ENCODE results near the gene SYT1.

SYT1 gene

DNA sequence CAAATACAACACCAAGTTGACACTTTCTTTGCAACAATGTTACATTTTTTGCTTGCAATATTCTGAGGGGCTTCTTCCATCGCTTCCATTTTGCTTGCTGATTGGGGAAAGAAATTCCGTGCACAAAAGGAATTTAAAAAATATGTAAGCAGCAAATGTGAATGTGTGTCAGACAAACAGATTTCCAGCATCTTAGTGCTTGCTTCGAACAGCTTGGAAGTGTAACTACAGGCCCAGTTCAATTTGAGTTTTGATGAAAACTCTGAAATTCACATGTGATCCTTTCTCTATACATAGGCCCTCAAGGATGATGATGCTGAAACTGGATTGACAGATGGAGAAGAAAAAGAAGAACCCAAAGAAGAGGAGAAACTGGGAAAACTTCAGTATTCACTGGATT, 427.1 kb downstream of the SYT1 start:
- H3K4me3 ChIP-seq (ENCODE audit: low read length), result no peak overlapping the region
- DNase-seq (ENCODE audit: low read depth), result no peak
- TF ChIP-seq, protein P1, sequence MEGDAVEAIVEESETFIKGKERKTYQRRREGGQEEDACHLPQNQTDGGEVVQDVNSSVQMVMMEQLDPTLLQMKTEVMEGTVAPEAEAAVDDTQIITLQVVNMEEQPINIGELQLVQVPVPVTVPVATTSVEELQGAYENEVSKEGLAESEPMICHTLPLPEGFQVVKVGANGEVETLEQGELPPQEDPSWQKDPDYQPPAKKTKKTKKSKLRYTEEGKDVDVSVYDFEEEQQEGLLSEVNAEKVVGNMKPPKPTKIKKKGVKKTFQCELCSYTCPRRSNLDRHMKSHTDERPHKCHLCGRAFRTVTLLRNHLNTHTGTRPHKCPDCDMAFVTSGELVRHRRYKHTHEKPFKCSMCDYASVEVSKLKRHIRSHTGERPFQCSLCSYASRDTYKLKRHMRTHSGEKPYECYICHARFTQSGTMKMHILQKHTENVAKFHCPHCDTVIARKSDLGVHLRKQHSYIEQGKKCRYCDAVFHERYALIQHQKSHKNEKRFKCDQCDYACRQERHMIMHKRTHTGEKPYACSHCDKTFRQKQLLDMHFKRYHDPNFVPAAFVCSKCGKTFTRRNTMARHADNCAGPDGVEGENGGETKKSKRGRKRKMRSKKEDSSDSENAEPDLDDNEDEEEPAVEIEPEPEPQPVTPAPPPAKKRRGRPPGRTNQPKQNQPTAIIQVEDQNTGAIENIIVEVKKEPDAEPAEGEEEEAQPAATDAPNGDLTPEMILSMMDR (IDR thresholded peaks at IDR 0.05; ENCODE audit: insufficient read depth, low read depth, low read length, missing control alignments), result no peak

DNA sequence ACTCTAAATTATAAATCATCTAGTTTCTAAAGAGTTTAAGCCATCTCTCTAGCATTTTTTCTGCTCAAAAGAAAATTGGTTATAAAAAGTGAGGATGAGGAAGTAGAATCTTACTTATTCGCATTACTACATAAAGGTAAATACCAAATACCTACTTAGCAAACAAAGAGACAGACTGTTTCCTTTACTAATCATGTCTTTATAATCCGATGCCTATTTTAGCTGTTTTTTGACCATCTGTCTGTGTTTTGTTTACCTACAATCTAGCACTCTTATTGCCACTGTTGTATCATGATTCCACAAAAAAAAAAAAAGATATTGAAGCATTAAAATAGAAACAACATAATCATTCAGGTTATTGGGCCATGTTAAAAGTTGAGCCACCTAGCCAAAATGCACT, 430.0 kb downstream of the SYT1 start:
- TF ChIP-seq, protein P1 (IDR thresholded peaks at IDR 0.05; ENCODE audit: insufficient read depth, low read depth, low read length, missing control alignments), result no peak
- DNase-seq (ENCODE audit: low read depth), result no peak

DNA sequence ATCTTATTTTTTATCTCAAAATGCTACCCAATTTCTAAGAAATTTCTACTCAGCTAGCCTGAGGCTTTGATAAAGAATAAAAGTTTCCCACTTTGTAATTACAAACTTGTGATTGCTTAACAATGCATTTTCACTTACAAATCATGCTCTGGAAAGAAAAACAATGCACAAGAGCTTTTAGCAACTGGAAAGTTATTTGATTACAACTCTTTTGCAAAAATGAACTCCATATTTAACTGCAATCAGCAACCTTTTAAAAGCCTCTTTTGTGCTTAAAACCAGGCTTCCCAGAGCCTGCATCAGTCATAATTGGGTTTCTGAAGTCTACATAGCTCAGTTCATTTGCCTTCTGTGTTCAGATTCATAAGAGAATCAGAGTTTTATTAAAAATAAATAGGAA, 431.0 kb downstream of the SYT1 start:
- no peak for DNase-seq (ENCODE audit: low read depth)
- no peak overlapping the region for H3K4me3 ChIP-seq (ENCODE audit: low read length)
- TF ChIP-seq, protein P1 (IDR thresholded peaks at IDR 0.05; ENCODE audit: insufficient read depth, low read depth, low read length, missing control alignments), result no peak

More for the DNA sequence above, 430.0 kb downstream of the SYT1 start:
- no peak overlapping the region for H3K4me3 ChIP-seq (ENCODE audit: low read length)

DNA sequence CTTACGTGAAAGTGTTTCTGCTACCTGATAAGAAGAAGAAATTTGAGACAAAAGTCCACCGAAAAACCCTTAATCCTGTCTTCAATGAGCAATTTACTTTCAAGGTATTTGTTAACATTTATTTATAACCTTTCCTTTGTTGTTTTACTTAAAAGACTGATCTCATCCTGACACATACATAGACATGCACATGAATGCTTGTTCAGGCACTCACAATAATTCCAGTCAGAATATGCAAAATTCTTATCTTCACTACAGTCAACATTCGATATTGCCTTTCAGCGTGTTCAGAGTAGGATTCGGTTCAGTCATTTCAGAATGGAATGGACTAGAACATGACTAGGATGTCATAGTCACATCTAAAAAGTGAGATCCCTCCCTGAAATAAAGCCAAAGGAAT, 431.6 kb downstream of the SYT1 start:
- DNase-seq (ENCODE audit: low read depth), result peak; percentile 59
- TF ChIP-seq, protein P1 (IDR thresholded peaks at IDR 0.05; ENCODE audit: insufficient read depth, low read depth, low read length, missing control alignments), result no peak

DNA sequence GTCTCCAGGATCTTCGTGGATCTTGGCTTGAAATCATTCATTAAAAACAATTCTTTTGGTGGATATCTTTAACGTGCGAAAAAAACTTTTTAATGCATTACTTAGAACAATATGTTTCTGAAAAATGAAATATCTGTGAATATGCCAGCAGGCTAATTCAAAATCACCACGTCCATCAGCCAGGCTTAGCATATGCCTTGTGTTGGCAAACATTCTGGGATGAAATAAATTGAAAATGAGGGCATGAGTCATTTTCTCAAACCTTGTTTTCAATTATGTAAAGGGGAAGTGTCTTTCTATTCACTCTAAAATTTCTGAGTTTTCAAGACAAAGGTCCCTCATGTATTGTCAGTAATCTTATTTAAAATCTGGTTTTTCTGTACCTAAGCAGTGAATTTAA, 432.3 kb downstream of the SYT1 start:
- no peak overlapping the region for H3K4me3 ChIP-seq (ENCODE audit: low read length)
- DNase-seq (ENCODE audit: low read depth), result no peak
- TF ChIP-seq, protein P1 (IDR thresholded peaks at IDR 0.05; ENCODE audit: insufficient read depth, low read depth, low read length, missing control alignments), result no peak

More for the DNA sequence above, 431.6 kb downstream of the SYT1 start:
- no peak overlapping the region for H3K4me3 ChIP-seq (ENCODE audit: low read length)

DNA sequence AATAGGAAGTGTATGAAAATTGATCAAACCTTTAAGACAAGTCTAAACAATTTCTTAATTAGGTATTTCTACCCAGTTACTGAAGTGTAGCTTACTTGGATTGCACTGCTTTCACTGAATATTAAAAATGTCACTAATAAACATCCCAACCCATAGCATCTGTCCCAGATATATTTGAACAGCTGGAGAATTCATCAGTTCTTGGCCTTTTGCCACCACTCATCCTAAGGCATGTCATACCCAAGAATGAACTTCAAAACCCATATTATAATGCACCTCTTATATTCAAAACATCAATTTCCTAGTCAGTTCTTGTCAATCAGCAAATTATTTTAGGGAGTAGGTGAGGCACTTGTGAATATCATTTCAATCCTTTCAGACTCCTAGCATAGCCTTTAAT, 433.9 kb downstream of the SYT1 start:
- TF ChIP-seq, protein P1 (IDR thresholded peaks at IDR 0.05; ENCODE audit: insufficient read depth, low read depth, low read length, missing control alignments), result no peak
- H3K4me3 ChIP-seq (ENCODE audit: low read length), result no peak overlapping the region
- no peak for DNase-seq (ENCODE audit: low read depth)

DNA sequence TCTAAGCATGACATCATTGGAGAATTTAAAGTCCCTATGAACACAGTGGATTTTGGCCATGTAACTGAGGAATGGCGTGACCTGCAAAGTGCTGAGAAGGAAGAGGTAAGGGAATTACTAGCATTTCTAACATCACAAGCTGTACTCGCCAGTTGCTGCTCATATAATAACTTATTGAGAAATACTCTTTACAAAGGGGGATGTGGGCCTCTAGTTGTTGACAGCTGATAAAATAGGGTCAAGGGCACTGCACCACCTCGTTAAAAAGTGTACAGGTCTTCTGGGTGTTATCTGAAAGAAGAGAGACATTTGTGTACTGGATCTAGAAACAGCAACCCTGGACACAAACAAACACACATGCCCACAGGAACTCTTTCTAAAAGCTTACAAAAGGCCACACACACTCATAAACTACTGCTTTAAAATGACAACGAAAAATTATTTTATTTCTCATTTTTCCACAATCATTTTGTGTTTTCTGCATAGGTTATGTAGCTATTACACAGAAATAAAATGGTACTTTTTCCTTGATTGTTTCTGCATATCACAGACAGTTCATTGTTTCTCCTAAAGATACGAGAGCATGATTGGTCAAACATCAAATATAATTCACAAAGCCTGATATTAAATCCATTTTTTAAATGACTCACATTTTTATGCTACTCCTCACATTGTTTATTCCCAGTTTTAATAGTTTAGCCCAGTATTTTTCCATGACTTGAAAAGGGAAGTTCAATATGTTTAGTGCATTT, 435.0 kb downstream of the SYT1 start:
- DNase-seq (ENCODE audit: low read depth), result no peak
- H3K4me3 ChIP-seq (ENCODE audit: low read length), result no peak overlapping the region
- TF ChIP-seq, protein P1 (IDR thresholded peaks at IDR 0.05; ENCODE audit: insufficient read depth, low read depth, low read length, missing control alignments), result no peak
